Peyer's patch (tissue), 4 donors: ENCODE data around the gene AHI1.

ENCODE experiments used
- POLR2A ChIP-seq, 2 donors: fragments of 450-650 bp; IDR thresholded peaks; one replicate each; pipeline ENCODE4 v1.5.1; 2017; ENCODE audit warnings: antibody characterized with exemption in 2 of 2, mild to moderate bottlenecking in 2 of 2, moderate library complexity in 2 of 2
- TF ChIP-seq, protein P1 (sequence below), 6 experiments: fragments of 450-650 bp in 4 of 6; fragments of 200-600 bp in 2 of 6; sonication (generic) in 1 of 6; IDR thresholded peaks; one replicate each; pipeline ENCODE4 v1.5.1; 2017 to 2019; ENCODE audit warnings: antibody characterized with exemption in 6 of 6, mild to moderate bottlenecking in 3 of 6, moderate library complexity in 1 of 6

DNA sequence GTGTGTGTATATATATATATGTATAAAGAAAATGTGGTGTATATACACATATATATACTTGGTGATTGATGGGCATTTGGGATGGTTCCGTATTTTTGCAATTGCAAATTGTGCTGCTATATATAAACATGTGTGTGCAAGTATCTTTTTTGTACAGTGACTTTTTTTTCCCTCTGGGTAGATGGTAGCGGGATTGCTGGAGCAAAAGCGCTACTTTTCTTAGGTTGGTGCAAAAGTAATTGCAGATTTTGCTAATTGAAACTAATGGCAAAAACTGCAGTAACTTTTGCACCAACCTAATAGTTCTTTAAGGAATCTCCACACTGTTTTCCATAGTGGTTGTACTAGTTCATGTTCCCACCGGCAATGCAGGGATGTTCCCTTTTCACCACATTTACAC, 135.4 kb downstream of the AHI1 start:
- TF ChIP-seq, protein P1, sequence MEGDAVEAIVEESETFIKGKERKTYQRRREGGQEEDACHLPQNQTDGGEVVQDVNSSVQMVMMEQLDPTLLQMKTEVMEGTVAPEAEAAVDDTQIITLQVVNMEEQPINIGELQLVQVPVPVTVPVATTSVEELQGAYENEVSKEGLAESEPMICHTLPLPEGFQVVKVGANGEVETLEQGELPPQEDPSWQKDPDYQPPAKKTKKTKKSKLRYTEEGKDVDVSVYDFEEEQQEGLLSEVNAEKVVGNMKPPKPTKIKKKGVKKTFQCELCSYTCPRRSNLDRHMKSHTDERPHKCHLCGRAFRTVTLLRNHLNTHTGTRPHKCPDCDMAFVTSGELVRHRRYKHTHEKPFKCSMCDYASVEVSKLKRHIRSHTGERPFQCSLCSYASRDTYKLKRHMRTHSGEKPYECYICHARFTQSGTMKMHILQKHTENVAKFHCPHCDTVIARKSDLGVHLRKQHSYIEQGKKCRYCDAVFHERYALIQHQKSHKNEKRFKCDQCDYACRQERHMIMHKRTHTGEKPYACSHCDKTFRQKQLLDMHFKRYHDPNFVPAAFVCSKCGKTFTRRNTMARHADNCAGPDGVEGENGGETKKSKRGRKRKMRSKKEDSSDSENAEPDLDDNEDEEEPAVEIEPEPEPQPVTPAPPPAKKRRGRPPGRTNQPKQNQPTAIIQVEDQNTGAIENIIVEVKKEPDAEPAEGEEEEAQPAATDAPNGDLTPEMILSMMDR (IDR thresholded peaks at IDR 0.05) = no peak
- no peak for TF ChIP-seq POLR2A (IDR thresholded peaks at IDR 0.05)
